Skeletal muscle tissue (tissue), 4 donors: ENCODE data around the gene RBP5. TPM values are rescaled to one million over a fixed set of nuclear protein-coding genes. Genes with fewer than 3 reads are reported as not detected.
A peak's percentile ranks its signal among the peaks of the same experiment; 100 is the strongest.
"Not testable (repeated sequence)": the region's sequence is repeated elsewhere in the genome, so short reads cannot be mapped to it uniquely, and the experiment has no call there.

Experiments
- H3K27ac ChIP-seq: one replicate; pipeline ENCODE4 v1.7.0; 2013; ENCODE audit warnings: mild to moderate bottlenecking, low read depth, low read length, inconsistent platforms
- H3K27me3 ChIP-seq, 3 donors: one replicate each; pipeline ENCODE4 v1.7.0; 2013; ENCODE audit warnings: low read length in 3 of 3; ENCODE audit not compliant: control insufficient read depth in 3 of 3, insufficient read depth in 3 of 3
- H3K36me3 ChIP-seq, 3 donors: one replicate each; pipeline ENCODE4 v1.7.0; 2013; ENCODE audit warnings: low read length in 3 of 3; ENCODE audit not compliant: control insufficient read depth in 3 of 3, insufficient read depth in 3 of 3
- H3K4me1 ChIP-seq, 3 donors: one replicate each; pipeline ENCODE4 v1.7.0; 2013; ENCODE audit warnings: low read length in 3 of 3, mild to moderate bottlenecking in 3 of 3; ENCODE audit not compliant: control insufficient read depth in 3 of 3, insufficient read depth in 3 of 3
- H3K4me3 ChIP-seq, 3 donors: one replicate each; pipeline ENCODE4 v1.7.0; 2013; ENCODE audit warnings: low read length in 3 of 3
- H3K9ac ChIP-seq, 3 donors: one replicate each; pipeline ENCODE4 v1.7.0; 2013; ENCODE audit warnings: low read length in 3 of 3, mild to moderate bottlenecking in 3 of 3, moderate library complexity in 2 of 3, low read depth in 1 of 3
- H3K9me3 ChIP-seq, 3 donors: one replicate each; pipeline ENCODE4 v1.7.0; 2013; ENCODE audit warnings: low read length in 3 of 3; ENCODE audit not compliant: control insufficient read depth in 3 of 3
- total RNA-seq: library from RNA; depleted of rRNA; stranded (reverse); fragments of >200 nt; gene quantifications from one replicate; pipeline ENCODE4 v1.2.3, GENCODE V29; 2014
- donor health status: Osteomylitis.

The RBP5 gene
- total RNA-seq, 1 donor from 2014 or later: not detected

DNA sequence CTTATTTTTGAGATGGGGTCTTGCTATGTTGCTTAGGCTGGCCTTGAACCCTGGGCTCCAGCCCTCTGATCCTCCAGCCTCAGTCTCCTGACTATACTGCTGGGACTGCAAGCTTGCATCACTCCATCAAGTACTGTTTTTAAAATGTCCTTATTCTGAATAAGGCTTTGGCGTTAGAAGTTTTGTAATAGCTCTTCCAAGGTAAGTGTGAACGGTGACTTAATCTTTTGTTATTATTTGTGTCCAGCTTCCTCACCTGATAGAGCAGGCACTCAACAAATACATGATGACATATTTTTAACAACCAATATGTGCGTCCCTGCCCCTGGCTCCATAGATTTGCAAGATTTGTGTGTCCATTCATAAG is 21.1 kb downstream of the RBP5 start:
- Histone ChIP-seq H3K9me3 (no peaks in the 10 kb centered on the region), H3K27ac (peak overlapping the region; percentile 92), H3K4me1 (peaks cover 10 to 18% (median 15%) of the 10 kb centered on the region in 3 donors), H3K27me3 (no peaks in the 10 kb centered on the region), H3K4me3 (peak overlapping the region; percentile 76 to 91 (median 82)), H3K9ac (peak overlapping the region; percentile 77 to 87 (median 87)), H3K36me3 (peaks cover 0 to 9% (median 9%) of the 10 kb centered on the region in 3 donors)

DNA sequence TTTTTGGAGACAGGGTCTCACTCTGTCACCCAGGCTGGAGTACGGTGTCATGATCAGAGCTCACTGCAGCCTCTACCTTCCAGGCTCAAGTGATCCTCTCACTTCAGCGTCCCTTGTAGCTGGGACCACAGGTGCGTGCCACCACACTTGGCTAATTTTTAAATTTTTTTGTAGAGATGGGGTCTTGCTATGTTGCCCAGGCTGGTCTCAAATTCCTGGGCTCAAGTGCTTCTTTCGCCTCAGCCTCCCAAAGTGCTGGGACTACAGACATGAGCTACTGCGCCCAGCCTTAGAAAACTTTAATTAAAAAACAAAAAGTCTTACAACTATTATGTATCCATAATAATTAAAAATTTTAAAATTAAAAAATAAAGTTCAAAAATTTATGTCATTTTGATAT is 21.5 kb downstream of the RBP5 start:
- H3K9ac ChIP-seq, H3K4me3 ChIP-seq, H3K9me3 ChIP-seq, H3K36me3 ChIP-seq, H3K27me3 ChIP-seq, H3K27ac ChIP-seq: not testable (repeated sequence)
- H3K4me1 ChIP-seq: peaks cover 10 to 17% (median 15%) of the 10 kb centered on the region in 3 donors

DNA sequence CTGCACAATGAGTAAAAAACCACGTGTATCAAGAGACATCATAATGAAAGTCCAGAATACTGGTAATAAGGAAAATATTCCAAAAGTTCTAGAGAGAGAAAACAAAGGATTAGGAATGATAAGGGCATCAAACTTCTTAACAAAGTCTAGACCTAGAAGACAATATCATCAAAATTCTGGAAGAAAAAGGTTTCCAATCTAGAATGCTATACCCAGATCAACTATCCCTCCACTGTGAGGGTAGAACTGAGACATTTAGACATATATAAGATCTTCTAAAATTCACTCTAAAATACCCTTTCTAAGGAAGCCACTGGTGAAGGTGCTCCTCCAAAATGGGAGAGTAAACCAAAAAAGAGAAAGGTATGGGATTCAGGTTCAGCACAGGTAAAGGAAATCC is 22.6 kb downstream of the RBP5 start:
- Histone ChIP-seq H3K27ac (no peak overlapping the region), H3K4me3 (no peak overlapping the region), H3K27me3 (no peaks in the 10 kb centered on the region), H3K4me1 (peaks cover 10 to 18% (median 17%) of the 10 kb centered on the region in 3 donors), H3K9me3 (no peaks in the 10 kb centered on the region), H3K9ac (no peak overlapping the region), H3K36me3 (peaks cover 0 to 12% (median 9%) of the 10 kb centered on the region in 3 donors)

DNA sequence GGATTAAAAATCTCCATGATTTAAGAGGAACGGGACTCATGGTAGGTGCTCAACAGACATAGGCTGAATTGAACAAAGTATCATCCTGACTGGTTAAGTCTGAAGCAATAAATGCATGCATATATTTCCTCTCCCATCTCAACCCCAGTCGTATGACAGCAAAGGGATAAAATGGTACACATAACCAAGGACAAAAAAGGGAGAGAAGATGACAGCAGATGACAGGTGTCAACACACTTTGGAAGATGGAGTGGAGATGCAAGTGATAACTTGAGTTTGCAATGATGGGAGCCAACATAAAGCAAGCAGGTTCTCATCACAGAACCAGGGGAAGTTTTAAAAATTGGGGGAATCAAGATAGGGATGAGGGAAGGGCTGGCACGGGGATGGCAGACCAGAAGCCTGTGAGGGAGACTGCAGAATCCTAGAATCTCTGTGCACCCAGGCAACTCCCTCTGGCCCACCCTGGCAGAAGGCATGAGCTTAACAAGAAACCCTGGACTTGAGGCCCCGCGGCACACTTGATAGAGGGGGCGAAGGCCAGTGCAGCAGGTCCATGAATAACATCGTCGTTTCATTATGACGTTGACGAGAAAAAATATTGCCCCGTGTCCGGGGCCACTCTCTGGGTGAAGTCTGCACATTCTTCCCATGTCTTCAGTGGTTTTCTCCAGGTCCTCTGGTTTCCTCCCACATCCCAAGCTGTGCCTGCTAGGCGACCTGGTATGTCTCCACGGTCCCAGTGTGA is 24.7 kb downstream of the RBP5 start:
- H3K9ac ChIP-seq: no peak overlapping the region
- H3K27me3 ChIP-seq: no peaks in the 10 kb centered on the region
- no peaks in the 10 kb centered on the region for H3K9me3 ChIP-seq
- no peak overlapping the region for H3K27ac ChIP-seq
- H3K36me3 ChIP-seq: peaks cover 5 to 16% (median 14%) of the 10 kb centered on the region in 3 donors
- H3K4me3 ChIP-seq: no peak overlapping the region
- H3K4me1 ChIP-seq: peaks cover 3 to 13% (median 9%) of the 10 kb centered on the region in 3 donors

DNA sequence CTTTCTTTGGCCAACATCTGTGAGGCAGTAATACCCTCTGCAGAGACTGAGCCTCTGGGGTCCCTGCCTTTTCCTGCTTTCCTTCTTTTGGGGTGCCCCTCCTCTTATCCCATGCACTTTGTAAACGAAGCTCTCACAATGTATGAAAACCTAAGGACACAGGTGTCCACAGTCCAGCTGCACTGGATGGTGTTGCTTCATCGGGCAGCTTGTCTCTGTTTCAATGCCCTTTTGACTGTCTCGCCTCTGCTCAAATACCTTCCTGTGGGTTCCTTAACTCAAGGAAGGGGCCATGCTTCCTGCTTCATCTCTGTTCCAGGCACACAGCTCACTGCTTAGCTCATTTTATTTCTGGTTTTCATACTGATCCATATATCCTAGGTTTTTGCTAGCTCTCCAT is 26.1 kb downstream of the RBP5 start:
- peaks cover 5 to 18% (median 14%) of the 10 kb centered on the region in 3 donors for H3K36me3 ChIP-seq
- H3K9me3 ChIP-seq: no peaks in the 10 kb centered on the region
- no peak overlapping the region for H3K4me3 ChIP-seq
- no peaks in the 10 kb centered on the region for H3K27me3 ChIP-seq
- no peak overlapping the region for H3K9ac ChIP-seq
- H3K4me1 ChIP-seq: peaks cover 0 to 5% (median 2%) of the 10 kb centered on the region in 3 donors
- H3K27ac ChIP-seq: no peak overlapping the region

DNA sequence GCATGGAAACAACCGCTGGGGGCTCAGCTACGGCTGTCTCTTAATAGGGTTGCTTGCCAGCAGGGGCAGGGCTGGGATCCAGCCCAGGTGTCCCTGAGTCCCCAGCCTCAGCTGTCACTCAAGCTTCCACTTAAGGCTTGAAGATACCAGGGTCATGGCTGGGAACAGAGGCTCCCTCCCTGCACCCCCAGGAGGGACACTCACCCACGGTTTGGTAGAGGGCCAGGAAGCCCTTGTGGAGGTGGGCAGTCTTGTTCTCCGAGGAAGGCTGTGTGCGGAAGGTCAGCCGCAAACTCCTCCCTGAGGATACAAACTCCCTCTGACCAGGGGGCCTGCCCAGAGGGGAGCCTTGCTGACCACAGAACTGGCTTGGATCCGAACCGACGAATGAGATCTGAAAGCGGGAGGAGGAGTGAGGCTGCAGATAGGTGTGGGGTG is 27.0 kb downstream of the RBP5 start:
- peak overlapping the region; percentile 37 for H3K27ac ChIP-seq
- no peak overlapping the region for H3K4me3 ChIP-seq
- peaks cover 0 to 11% (median 11%) of the 10 kb centered on the region in 3 donors for H3K4me1 ChIP-seq
- H3K9me3 ChIP-seq: no peaks in the 10 kb centered on the region
- peaks cover 5 to 18% (median 14%) of the 10 kb centered on the region in 3 donors for H3K36me3 ChIP-seq
- no peak overlapping the region for H3K9ac ChIP-seq
- H3K27me3 ChIP-seq: no peaks in the 10 kb centered on the region

DNA sequence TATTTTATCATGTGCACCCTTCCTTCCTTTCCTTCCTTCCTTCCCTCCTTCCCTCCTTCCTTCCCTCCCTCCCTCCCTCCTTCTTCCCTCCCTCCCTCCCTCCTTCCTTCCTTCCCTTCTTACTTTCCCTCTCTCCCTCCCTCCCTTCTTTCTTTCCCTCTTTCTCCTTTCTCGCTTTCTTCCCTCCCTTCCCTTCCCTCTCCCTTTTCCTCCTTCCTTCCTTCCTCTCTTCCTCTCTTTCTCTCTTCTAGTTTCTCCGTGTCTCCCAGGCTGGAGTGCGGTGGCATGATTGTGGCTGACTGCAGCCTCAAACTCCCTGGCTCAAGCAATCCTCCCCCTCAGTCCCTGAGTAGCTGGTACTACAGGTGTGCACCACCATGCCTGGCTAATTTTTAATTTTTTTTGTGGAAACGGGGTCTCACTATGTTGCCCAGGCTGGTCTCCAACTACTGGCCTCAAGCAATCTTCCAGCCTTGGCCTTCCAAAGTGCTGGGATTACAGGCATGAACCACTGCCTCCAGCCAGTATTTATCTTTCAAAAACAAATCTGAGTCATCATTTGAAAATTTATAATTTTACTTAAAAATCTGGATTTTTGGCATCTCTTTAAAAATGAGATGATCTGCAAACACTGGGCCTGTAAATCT is 27.5 kb downstream of the RBP5 start:
- Histone ChIP-seq H3K4me1 (peaks cover 0 to 15% (median 13%) of the 10 kb centered on the region in 3 donors), H3K27ac (peak overlapping the region; percentile 37), H3K9ac (no peak overlapping the region), H3K9me3 (no peaks in the 10 kb centered on the region), H3K4me3 (no peak overlapping the region), H3K27me3 (no peaks in the 10 kb centered on the region), H3K36me3 (peaks cover 5 to 17% (median 14%) of the 10 kb centered on the region in 3 donors)

DNA sequence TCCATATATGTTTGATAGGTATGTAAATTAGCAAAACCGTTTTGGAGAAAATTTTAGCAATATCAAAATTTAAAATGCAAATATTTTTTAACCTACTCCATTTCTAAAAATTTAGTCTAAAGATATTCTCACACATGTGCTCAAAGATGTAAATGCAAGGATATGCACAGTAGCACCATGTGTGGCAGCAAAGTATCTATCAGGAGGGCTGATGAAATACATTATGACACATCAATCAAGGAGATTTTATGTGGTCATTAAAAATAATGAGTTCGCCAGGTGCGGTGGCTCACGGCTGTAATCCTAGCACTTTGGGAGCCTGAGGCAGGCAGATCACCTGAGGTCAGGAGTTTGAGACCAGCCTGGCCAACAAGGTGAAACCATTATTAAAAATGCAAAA is 28.4 kb downstream of the RBP5 start:
- no peak overlapping the region for H3K4me3 ChIP-seq
- H3K9me3 ChIP-seq: no peaks in the 10 kb centered on the region
- H3K36me3 ChIP-seq: peaks cover 5 to 17% (median 14%) of the 10 kb centered on the region in 3 donors

DNA sequence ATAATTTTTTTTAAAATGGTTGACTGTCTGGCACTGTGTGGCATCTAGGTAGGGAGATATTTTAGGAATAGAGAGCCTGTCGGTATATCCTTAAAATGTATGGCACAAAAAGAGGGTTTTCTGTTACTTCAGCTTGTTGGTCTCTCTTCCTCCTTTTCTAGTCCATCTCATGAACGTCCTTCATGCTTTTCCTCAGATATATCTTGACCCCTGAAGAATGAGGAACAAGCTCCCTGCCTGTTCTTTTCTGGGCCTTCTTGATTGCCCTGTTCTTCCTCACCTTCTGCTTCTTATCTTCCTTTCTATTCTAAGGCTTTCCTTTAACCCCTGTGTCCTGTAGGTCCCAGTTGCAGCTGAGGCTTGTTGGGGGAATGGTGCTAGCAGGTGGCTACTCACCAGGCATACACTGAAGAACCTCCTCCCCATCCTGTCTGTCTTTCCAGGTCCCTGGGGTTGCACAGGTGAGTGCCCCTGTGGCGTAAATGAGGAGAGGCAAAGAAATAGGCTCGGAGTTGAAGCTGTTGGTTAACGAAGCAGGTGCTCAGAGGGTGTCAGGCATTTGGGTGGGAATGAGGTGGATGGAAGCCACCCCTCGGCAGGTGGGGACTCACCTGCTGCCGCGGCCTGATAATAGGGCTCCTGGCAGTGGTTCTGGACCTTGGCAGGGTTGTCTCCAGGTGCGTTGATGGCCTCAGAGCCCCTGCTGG is 29.2 kb downstream of the RBP5 start:
- H3K27ac ChIP-seq: no peak overlapping the region
- peaks cover 0 to 15% (median 13%) of the 10 kb centered on the region in 3 donors for H3K4me1 ChIP-seq
- H3K9ac ChIP-seq: peak overlapping the region in 1 of 3 donors; percentile 4
- peaks cover 5 to 16% (median 14%) of the 10 kb centered on the region in 3 donors for H3K36me3 ChIP-seq
- H3K4me3 ChIP-seq: no peak overlapping the region
- H3K9me3 ChIP-seq: no peaks in the 10 kb centered on the region
- H3K27me3 ChIP-seq: no peaks in the 10 kb centered on the region

More for the DNA sequence above, 28.4 kb downstream of the RBP5 start:
- Histone ChIP-seq H3K9ac (no peak overlapping the region), H3K4me1 (peaks cover 0 to 15% (median 13%) of the 10 kb centered on the region in 3 donors), H3K27me3 (no peaks in the 10 kb centered on the region), H3K27ac (no peak overlapping the region)
